A204.1 (cell line): ENCODE measurements around the gene MAP6.

Experiments used
- FAIRE-seq: peaks from 2 replicates; lab custom pipeline; 2012; peaks lifted over from hg19 to GRCh38; lab: Jason Lieb, UNC

Gene MAP6

GRCh38 chr11:75627906-75628668 is 40.8 kb downstream of the MAP6 start:
- no peak for FAIRE-seq

- FAIRE-seq = no peak
Measured at GRCh38 chr11:75626889-75627529, 41.8 kb downstream of the MAP6 start.

GRCh38 chr11:75625991-75626888 is 42.6 kb downstream of the MAP6 start:
- FAIRE-seq = no peak

GRCh38 chr11:75625021-75625420 is 43.8 kb downstream of the MAP6 start:
- FAIRE-seq = no peak

GRCh38 chr11:75616281-75616680 is 52.6 kb downstream of the MAP6 start:
- FAIRE-seq = no peak

- FAIRE-seq = no peak
Measured at GRCh38 chr11:75615751-75616150, 53.1 kb downstream of the MAP6 start.

- no peak for FAIRE-seq
Measured at GRCh38 chr11:75611823-75612222, 57.0 kb downstream of the MAP6 start.

GRCh38 chr11:75606099-75606498 is 62.7 kb downstream of the MAP6 start:
- no peak for FAIRE-seq

GRCh38 chr11:75603791-75604736 is 64.8 kb downstream of the MAP6 start:
- no peak for FAIRE-seq

GRCh38 chr11:75602951-75603350 is 65.9 kb downstream of the MAP6 start:
- no peak for FAIRE-seq

GRCh38 chr11:75601494-75601893 is 67.3 kb downstream of the MAP6 start:
- FAIRE-seq = no peak

- FAIRE-seq = no peak
Measured at GRCh38 chr11:75600356-75600755, 68.5 kb downstream of the MAP6 start.

GRCh38 chr11:75598900-75599299 is 69.9 kb downstream of the MAP6 start:
- no peak for FAIRE-seq

- no peak for FAIRE-seq
Measured at GRCh38 chr11:75598264-75598663, 70.6 kb downstream of the MAP6 start.

- FAIRE-seq = no peak
Measured at GRCh38 chr11:75597636-75598035, 71.2 kb downstream of the MAP6 start.

- no peak for FAIRE-seq
Measured at GRCh38 chr11:75596914-75597313, 71.9 kb downstream of the MAP6 start.

- FAIRE-seq = no peak
Measured at GRCh38 chr11:75595429-75595828, 73.4 kb downstream of the MAP6 start.

- no peak for FAIRE-seq
Measured at GRCh38 chr11:75594211-75594610, 74.6 kb downstream of the MAP6 start.

GRCh38 chr11:75593286-75593915 is 75.4 kb downstream of the MAP6 start:
- no peak for FAIRE-seq

- no peak for FAIRE-seq
Measured at GRCh38 chr11:75592715-75593114, 76.1 kb downstream of the MAP6 start.

- no peak for FAIRE-seq
Measured at GRCh38 chr11:75591966-75592365, 76.9 kb downstream of the MAP6 start.
